Measurements from ENCODE around the gene SFXN3.

DNA sequence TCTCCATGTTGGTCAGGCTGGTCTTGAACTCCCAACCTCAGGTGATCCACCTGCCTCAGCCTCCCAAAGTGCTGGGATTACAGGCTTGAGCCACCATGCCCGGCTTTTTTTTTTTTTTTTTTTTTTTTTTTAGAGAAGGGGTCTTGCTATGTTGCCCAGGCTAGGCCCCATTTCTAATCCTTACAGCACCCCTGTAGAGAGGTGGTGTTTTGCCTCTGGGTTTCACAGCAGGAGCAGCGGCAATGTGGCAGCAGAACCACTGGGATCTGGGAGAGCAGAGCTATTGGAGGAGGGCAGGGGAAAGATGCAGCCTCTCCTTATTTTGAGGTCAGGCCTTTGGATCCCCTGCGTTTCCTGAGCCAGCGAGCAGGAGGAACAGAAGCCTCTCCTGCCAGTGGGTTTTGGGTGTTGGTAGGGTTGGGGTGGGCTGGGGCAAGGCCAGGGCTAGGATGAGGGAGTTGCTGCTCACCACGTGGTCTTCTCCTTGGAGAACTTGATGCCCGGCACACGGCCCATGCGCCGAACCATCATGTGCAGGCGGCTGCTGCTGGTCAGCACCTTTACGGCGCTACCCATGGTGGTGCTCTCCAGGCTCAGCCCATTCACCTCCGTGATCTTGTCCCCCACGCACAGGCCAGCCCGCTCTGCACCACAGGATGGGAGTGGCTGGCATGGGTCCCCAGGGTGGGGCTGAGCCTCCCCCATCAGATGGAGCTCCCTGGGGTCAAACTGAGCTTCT, 7.9 kb upstream of the SFXN3 start:
- no peak for TF ChIP-seq EZH2 (IDR thresholded peaks at IDR 0.05)
- TF ChIP-seq POLR2AphosphoS5 (IDR thresholded peaks at IDR 0.05; ENCODE audit: borderline replicate concordance, low read depth, low read length), result no peak
